Stomach (tissue), 9 donors: ENCODE results near the gene BASP1. TPM values are rescaled to one million over a fixed set of nuclear protein-coding genes. Genes with fewer than 3 reads are reported as not detected.
"Not testable (repeated sequence)": the region's sequence is repeated elsewhere in the genome, so short reads cannot be mapped to it uniquely, and the experiment has no call there.

ENCODE experiments used
- DNase-seq, 2 donors: peaks; one replicate each; pipeline versions ENCODE4 v3.0.0 to v3.0.0-alpha.2; 2013 to 2019
- H3K27ac ChIP-seq, 5 donors: fragments of 200-600 bp in 4 of 5; sonication (generic) in 4 of 5; one replicate each; pipeline ENCODE4 v1.5.1; 2013 to 2019; ENCODE audit warnings: mild to moderate bottlenecking in 1 of 5, moderate library complexity in 1 of 5
- H3K27me3 ChIP-seq, 3 donors: fragments of 200-600 bp; sonication (generic); one replicate each; pipeline ENCODE4 v1.5.1; 2017 to 2019; ENCODE audit warnings: mixed run types in 1 of 3
- H3K36me3 ChIP-seq, 4 donors: fragments of 200-600 bp; sonication (generic); 1 replicate in 3 of 4; 2 replicates in 1 of 4; pipeline ENCODE4 v1.5.1; 2016 to 2019
- H3K4me1 ChIP-seq, 4 donors: fragments of 200-600 bp; sonication (generic); one replicate each; pipeline ENCODE4 v1.5.1; 2016 to 2019
- H3K4me3 ChIP-seq, 4 donors: fragments of 200-600 bp; sonication (generic) in 3 of 4; one replicate each; pipeline ENCODE4 v1.5.1; 2016 to 2019; ENCODE audit warnings: mild to moderate bottlenecking in 1 of 4
- H3K9me3 ChIP-seq, 4 donors: fragments of 200-600 bp; sonication (generic); one replicate each; pipeline ENCODE4 v1.5.1; 2016 to 2019
- EP300 ChIP-seq: sonication (generic); formaldehyde crosslinking; IDR thresholded peaks from one replicate; pipeline ENCODE4 v1.6.1; 2017; ENCODE audit warnings: antibody characterized with exemption
- POLR2A ChIP-seq, 4 donors: fragments of 450-650 bp; IDR thresholded peaks; one replicate each; pipeline ENCODE4 v1.6.1; 2016; ENCODE audit warnings: antibody characterized with exemption in 4 of 4, control low read depth in 2 of 4, mild to moderate bottlenecking in 1 of 4, moderate library complexity in 1 of 4
- POLR2AphosphoS5 ChIP-seq, 3 donors: sonication (generic); formaldehyde crosslinking; IDR thresholded peaks; one replicate each; pipeline ENCODE4 v1.6.1; 2016; ENCODE audit warnings: antibody characterized with exemption in 3 of 3
- WGBS, 5 donors: extraction: QIAGEN DNeasy Blood & Tissue Kit in 3 of 5; methylation state at CpG; one replicate each; pipeline versions ENCODE4 v1.1.5 to v1.1.7; 2013 to 2018; 5-methylcytosine and 5-hydroxymethylcytosine counted together
- intact Hi-C: fragments of 100-400 bp; cut with DNase I; formaldehyde crosslinking; loops from one replicate; pipeline ENCODE4 v1.15.1; 2023; ENCODE audit warnings: low total_unique reads
- polyA plus RNA-seq, 3 donors: library from polyadenylated mRNA; stranded (reverse); fragments of 200-250 nt; gene quantifications; one replicate each; pipeline ENCODE4 v1.2.3, GENCODE V29; 2013
- total RNA-seq, 5 donors: library from RNA; depleted of rRNA; stranded (reverse); fragments of >200 nt; gene quantifications; one replicate each; pipeline versions ENCODE4 v1.1.0 to v1.2.3, GENCODE V29; 2014 to 2016
- TF ChIP-seq, protein P1 (sequence below), 7 experiments: fragments of 450-650 bp in 4 of 7; fragments of 200-600 bp in 3 of 7; sonication (generic) in 3 of 7; IDR thresholded peaks; one replicate each; pipeline ENCODE4 v1.5.1; 2016 to 2019; ENCODE audit warnings: antibody characterized with exemption in 7 of 7, control low read depth in 2 of 7, mild to moderate bottlenecking in 1 of 7
- donor health status: healthy with polysubstance abuse.
- donor health status: Bipolar disorder and iron deficiency.
- donor health status: healthy.

BASP1 gene
- total and polyA plus RNA-seq, 8 donors, result 4.0 to 60.8 (median 16.0) TPM

DNA sequence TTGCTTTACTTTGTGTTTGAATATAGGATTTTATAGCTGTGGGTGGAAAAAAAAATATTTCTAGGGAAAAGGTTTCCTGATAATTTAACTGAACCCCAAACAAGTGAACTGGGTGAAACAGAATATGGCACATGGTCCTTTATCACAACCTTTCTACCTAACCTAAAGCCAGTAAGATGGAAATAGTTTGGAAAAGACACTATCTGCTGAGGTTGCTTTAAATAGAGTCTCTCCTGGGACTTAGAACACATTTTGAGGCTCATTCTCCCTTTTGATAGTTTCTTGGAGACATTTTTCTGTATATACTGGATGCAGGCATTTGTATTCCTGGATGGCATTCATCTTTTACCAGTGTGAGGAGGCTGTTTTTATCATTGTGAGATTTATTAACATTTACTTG lies 39.4 kb downstream of the BASP1 start:
- no peaks in the 10 kb centered on the region for H3K27me3 ChIP-seq
- no peak for TF ChIP-seq POLR2A (IDR thresholded peaks at IDR 0.05)
- no peaks in the 10 kb centered on the region for H3K9me3 ChIP-seq
- no peak overlapping the region for H3K4me3 ChIP-seq
- H3K27ac ChIP-seq, result no peak overlapping the region
- no peaks in the 10 kb centered on the region for H3K4me1 ChIP-seq
- DNase-seq, result no peak
- no peaks in the 10 kb centered on the region for H3K36me3 ChIP-seq
- intact Hi-C loops, result no loop called here

DNA sequence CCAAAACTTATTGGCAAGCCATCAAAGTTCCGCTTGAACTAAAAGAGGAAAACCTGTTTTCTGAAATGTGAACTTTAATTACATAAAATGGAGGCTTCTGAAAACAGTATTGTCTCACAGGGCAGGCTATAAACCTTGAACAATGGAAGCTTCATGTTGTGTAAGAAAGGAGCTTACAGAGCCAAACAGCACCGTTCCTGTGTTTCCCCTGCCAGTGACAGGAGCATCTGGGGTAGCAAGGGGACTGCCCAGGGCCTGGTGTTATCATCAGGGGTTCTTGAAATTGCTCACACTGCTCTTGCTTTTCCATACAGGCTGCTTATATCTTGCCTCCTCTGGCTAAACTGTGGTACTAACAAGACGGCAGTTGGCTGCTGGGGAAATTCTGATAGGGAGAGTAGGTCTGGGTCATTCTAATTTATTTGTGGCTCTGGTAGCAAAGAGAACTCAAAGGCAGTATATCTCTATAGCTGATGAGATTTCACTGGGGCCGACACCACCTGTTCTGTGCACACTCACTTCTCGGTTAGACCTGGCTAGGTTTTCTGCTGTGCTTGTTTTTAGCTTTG lies 40.4 kb downstream of the BASP1 start:
- Histone ChIP-seq H3K36me3 (no peaks in the 10 kb centered on the region), H3K4me1 (no peaks in the 10 kb centered on the region), H3K27ac (no peak overlapping the region), H3K27me3 (no peaks in the 10 kb centered on the region), H3K4me3 (no peak overlapping the region), H3K9me3 (no peaks in the 10 kb centered on the region)
- WGBS, 5 donors, result 65 to 72% (median 67%) methylated on average over 5 of the region's 5 CpGs
- no peak for DNase-seq
- TF ChIP-seq POLR2A (IDR thresholded peaks at IDR 0.05), result no peak
- no peak for TF ChIP-seq EP300
- no peak for TF ChIP-seq POLR2AphosphoS5 (IDR thresholded peaks at IDR 0.05)
- TF ChIP-seq, protein P1, sequence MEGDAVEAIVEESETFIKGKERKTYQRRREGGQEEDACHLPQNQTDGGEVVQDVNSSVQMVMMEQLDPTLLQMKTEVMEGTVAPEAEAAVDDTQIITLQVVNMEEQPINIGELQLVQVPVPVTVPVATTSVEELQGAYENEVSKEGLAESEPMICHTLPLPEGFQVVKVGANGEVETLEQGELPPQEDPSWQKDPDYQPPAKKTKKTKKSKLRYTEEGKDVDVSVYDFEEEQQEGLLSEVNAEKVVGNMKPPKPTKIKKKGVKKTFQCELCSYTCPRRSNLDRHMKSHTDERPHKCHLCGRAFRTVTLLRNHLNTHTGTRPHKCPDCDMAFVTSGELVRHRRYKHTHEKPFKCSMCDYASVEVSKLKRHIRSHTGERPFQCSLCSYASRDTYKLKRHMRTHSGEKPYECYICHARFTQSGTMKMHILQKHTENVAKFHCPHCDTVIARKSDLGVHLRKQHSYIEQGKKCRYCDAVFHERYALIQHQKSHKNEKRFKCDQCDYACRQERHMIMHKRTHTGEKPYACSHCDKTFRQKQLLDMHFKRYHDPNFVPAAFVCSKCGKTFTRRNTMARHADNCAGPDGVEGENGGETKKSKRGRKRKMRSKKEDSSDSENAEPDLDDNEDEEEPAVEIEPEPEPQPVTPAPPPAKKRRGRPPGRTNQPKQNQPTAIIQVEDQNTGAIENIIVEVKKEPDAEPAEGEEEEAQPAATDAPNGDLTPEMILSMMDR (IDR thresholded peaks at IDR 0.05), result no peak
- intact Hi-C loops, result no loop called here

DNA sequence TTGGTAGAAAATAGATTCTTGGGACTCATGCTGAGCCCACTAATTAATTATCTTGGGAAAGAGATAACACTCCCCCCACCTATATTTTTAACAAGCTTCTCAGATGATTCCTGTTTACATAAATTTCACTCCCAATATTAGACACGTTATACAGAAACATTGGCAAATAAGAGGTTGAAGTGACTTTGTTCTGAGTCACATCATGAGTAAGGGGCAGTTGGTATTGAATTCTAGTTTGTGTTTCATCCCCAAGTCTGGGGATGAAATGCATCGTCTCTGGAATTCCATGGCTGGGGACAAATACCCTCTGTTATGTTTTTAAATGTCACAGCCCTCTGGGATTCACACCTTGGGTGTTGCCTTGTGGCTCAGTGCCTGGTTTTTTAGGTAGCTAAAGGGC lies 41.0 kb downstream of the BASP1 start:
- Histone ChIP-seq H3K27me3 (no peaks in the 10 kb centered on the region), H3K27ac (no peak overlapping the region), H3K36me3 (no peaks in the 10 kb centered on the region), H3K4me1 (no peaks in the 10 kb centered on the region), H3K4me3 (no peak overlapping the region), H3K9me3 (no peaks in the 10 kb centered on the region)
- intact Hi-C loops, result no loop called here
- TF ChIP-seq POLR2A (IDR thresholded peaks at IDR 0.05), result no peak
- TF ChIP-seq EP300, result no peak
- TF ChIP-seq, protein P1 (IDR thresholded peaks at IDR 0.05), result no peak
- TF ChIP-seq POLR2AphosphoS5 (IDR thresholded peaks at IDR 0.05), result no peak
- WGBS, 5 donors, result 72 to 85% (median 74%) methylated on average over 2 of the region's 2 CpGs
- no peak for DNase-seq

DNA sequence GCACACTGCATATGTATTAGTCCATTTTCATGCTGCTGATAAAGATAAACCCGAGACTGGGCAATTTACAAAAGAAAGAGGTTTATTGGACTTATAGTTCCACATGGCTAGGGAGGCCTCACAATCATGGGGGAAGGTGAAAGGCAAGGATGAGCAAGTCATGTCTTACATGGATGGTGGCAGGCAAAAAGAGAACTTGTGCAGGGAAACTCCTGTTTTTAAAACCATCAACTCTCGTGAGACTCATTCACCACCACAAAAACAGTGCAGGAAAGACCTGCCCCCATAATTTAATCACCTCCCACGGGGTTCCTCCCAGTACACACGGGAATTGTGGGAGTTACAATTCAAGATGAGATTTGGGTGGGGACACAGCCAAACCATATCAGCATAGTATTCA lies 41.6 kb downstream of the BASP1 start:
- H3K27ac ChIP-seq, DNase-seq, H3K4me1 ChIP-seq, H3K36me3 ChIP-seq, H3K27me3 ChIP-seq, H3K9me3 ChIP-seq, H3K4me3 ChIP-seq, intact Hi-C loops: not testable (repeated sequence)
- WGBS, 5 donors, result 71 to 90% (median 86%) methylated on average over 4 of the region's 4 CpGs

DNA sequence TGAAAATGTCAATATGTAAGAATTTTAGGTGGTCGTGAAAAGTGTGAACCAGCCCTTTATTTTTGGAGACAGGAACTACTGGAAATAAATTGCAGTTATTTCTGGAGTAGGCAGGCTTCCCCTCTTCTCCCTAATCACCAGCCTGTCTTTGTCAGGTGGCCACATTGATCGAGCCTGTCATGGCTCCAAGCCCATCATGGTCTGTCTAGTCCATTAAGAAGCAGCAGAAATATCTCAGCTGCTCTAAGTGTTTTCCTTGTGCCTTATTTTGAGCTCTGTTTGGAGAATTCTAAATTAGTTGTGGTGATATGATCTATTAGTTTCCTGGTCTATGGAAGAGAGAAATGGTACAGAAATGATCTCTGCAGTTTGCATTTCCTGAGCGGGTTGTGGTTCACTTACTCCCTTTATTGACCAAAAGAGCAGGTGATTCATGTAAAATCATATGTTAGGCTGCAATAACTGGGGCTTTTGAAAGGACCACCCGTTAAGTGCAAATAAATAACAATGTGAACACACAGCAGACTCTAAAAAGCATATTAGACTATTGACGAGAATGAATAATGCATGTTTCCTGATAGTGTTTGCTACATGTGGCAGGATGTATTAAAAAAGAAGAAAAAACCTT lies 42.3 kb downstream of the BASP1 start:
- no peaks in the 10 kb centered on the region for H3K36me3 ChIP-seq
- no peaks in the 10 kb centered on the region for H3K4me1 ChIP-seq
- 73 to 78% (median 76%) methylated on average over 5 of the region's 5 CpGs for WGBS, 5 donors
- TF ChIP-seq EP300 (no peak), POLR2A (IDR thresholded peaks at IDR 0.05) (no peak), POLR2AphosphoS5 (IDR thresholded peaks at IDR 0.05) (no peak)
- TF ChIP-seq, protein P1 (IDR thresholded peaks at IDR 0.05), result no peak
- DNase-seq, result no peak
- H3K27ac ChIP-seq, result no peak overlapping the region
- intact Hi-C loops, result no loop called here
- H3K4me3 ChIP-seq, result no peak overlapping the region
- no peaks in the 10 kb centered on the region for H3K9me3 ChIP-seq
- no peaks in the 10 kb centered on the region for H3K27me3 ChIP-seq
